Islet precursor cell (in vitro differentiated cells): ENCODE data around the gene TRIM25.
A peak's percentile ranks its signal among the peaks of the same experiment; 100 is the strongest.

ENCODE experiments used
- DNase-seq: peaks from one replicate; pipeline ENCODE4 v3.0.0-alpha.2; 2018

TRIM25 gene

GRCh38 chr17:56925088-56925487 lies 11.2 kb upstream of the TRIM25 start:
- DNase-seq, result peak; percentile 20

- DNase-seq, result no peak
Measured at GRCh38 chr17:56919717-56920116, 5.9 kb upstream of the TRIM25 start.

- DNase-seq, result no peak
Measured at GRCh38 chr17:56918916-56919315, 5.1 kb upstream of the TRIM25 start.

- DNase-seq, result no peak
Measured at GRCh38 chr17:56917559-56918296, 3.9 kb upstream of the TRIM25 start.

- DNase-seq, result no peak
Measured at GRCh38 chr17:56914581-56915273, 878 bp upstream of the TRIM25 start.

DNA sequence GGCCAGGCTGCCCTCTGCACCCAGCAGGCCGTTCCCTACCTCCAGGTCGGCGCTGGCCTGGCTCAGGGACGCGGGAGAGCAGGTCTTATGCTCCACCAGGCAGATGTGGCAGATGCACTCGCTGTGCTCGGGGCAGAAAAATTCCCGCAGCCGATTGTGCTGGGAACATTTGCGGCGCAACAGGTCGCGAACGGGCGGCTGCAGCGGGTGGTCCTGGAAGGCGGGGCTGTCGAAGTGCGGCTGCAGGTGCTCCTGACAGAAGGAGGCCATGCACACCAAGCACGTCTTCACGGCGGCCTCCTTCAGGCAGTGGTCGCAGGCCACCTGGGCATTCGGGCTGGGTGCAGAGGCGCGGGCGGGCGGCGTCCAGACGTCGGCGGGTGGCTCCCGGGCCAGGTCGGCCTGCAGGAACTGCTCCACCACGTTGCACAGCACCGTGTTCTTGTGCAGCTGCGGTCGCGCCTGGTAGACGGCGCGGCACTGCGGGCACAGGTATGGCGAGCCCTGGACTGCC lies 439 bp downstream of the TRIM25 start:
- no peak for DNase-seq

DNA sequence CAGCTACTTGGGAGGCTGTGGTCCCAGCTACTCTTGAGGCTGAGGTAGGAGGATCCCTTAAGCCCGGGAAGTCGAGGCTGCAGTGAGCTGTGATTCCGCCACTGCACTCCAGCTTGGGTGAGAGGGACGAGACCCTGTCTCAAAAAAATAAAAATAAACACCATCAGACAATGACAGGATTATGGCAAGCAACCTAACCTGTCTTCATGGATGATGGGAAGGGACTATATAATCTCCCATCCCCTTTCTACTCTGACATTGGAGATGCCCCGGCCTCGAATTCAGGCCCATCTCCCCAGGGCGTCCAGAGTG lies 893 bp downstream of the TRIM25 start:
- no peak for DNase-seq

DNA sequence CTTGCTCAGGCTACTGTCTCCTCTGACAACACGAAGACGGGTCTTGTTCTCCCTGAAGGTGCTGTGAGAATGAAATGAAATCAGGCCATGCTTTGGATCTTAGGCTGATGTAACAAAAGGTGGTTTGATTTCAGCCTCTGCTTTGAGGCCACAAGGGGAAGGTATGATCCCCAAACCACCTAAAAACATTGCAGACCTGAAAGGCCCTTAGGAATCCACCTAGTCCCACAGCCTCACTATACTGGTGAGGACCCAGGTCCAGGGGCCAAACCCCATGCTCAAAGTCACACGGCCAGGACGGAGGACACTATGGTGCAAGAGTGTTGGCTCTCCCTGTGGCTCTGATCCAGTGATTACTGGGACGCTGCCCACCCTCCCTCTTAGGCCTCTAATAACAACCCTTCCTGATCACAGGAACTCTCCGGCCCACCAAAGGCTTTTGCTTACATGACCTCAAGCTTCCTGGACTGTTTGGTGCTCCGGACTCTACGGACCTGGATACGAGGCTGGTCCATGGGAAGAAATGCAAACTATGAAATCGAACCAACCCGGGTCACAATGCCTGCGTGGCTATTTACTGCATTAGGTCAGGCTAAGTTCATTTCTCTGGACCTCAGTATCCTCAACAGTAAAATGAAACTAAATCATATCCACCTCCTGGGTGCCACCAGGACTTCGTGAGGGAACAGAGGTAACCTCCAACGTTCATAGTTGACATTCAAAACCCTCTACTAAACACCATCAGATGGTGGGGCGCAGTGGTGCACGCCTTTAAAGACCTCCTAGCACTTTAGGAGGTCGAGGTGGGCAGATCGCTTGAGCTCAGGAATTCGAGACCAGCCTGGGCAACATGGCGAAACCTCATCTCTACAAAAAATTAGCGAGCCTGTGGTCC lies 1.5 kb downstream of the TRIM25 start:
- peak; percentile 35 for DNase-seq

DNA sequence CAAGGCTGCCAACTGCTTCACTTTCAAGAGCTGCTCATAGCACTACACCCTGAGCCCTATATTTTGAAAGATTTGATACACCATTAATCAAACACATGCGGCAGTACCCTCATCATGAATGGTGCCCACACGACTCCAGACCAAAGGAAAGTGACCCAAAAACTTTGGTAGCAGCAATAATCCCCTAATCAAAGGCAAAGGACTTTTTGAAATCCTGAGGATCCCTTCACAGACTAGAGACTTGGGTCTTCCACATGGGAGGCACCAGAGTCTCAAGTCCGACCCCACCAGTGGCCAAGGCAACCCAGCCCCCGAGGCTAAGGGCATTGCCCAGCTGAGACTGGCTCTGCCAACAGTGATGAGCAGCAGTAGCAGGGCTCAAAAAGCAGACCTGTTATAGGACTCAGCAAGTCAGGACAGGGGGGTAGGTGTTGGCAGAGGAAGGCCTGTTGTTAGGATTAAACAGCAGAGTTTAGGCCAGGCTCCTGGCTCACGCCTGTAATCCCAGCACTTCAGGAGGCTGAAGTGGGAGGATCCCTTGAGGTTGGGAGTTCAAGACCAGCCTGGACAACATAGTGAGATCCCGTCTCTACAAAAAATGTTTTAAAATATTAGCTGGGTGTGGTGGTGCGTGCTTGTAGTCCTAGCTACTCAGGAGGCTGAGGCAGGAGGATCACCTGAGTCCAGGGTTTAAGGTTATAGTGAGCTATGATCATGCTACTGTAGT lies 3.2 kb downstream of the TRIM25 start:
- DNase-seq, result peak; percentile 45

- peak; percentile 40 for DNase-seq
Measured at GRCh38 chr17:56909742-56910508, 3.9 kb downstream of the TRIM25 start.

DNA sequence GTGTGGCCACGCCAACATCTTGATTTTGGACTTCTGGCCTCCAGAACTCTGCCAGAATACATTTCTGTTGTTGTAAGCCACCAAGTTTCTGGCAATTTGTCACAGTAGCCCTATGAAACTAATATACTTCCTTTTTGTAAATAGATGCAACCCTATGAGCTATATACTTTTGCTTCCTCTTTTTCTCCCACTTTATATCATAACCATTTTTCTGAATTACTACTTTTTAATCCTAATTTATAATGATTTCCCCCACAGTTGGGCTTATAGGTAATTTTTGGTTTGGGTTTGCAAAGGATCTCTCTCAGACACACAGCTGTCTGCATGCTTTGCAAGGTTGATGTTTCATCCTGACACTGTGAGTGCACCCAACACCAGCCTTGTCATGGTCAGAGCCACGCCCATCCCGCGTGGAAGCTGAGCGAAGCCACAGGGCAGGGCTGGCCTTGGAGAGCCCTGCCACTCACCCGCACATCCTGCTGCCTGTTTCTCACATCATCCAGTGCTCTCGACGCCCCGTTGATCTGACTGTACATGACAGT lies 5.8 kb downstream of the TRIM25 start:
- peak; percentile 32 for DNase-seq

- DNase-seq, result peak; percentile 10
Measured at GRCh38 chr17:56903560-56903959, 10.3 kb downstream of the TRIM25 start.

- peak; percentile 68 for DNase-seq
Measured at GRCh38 chr17:56902348-56902747, 11.5 kb downstream of the TRIM25 start.

- peak; percentile 41 for DNase-seq
Measured at GRCh38 chr17:56899403-56899802, 14.4 kb downstream of the TRIM25 start.

GRCh38 chr17:56898874-56899273 lies 15.0 kb downstream of the TRIM25 start:
- DNase-seq, result peak; percentile 54

DNA sequence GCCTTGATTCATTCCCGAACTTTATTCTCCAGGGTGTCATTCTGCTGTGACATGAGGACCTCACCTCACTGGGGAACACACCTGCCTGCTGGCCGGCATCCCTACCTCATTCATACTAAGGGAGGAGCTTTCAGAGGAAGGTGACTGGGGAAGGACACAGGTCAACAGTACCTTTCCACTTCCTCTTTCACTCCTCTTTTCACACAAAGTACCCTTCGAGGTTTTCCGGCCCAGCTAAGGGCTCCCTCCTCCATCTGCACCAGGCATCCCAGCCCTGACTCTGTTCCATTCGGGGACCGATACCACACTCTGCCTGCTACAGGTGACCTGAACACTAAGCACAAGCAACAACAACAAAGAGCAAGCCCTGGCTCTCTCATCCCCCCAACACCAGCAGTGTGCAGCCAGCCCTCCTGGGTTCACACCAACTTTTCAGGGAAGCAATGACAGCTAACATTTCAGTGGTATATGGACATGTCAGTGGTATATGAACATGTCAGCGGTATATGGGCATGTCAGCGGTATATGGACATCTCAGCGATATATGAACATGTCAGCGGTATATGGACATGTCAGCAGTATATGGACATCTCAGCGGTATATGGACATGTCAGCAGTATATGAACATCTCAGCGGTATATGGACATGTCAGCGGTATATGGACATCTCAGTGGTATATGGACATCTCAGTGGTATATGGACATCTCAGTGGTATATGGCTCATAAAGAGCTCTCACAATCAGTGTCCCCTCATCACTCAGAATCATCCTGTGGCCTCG lies 16.0 kb downstream of the TRIM25 start:
- DNase-seq, result peak; percentile 48

- DNase-seq, result no peak
Measured at GRCh38 chr17:56896968-56897359, 16.9 kb downstream of the TRIM25 start.

- no peak for DNase-seq
Measured at GRCh38 chr17:56896217-56896967, 17.5 kb downstream of the TRIM25 start.

GRCh38 chr17:56894859-56895455 lies 18.9 kb downstream of the TRIM25 start:
- peak; percentile 51 for DNase-seq

DNA sequence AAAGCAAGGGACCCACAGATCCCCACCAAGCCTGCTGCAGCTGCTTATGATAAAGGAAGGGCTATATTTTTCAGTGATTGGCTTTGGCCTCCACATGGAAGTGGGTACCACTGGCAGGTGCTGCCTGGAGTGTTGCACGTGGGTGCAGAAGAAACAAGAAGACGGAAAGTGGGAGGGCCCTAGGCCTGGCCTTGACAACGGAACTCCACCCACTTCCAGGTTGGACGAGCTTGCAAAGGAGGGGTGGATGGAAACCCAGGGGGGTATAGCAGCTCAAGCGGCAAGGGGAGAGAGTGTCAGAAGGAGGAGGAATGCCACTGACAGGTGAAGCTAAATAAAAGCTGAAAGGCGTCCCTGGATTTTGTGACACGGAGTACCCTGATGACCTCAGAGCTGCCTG lies 20.3 kb downstream of the TRIM25 start:
- peak; percentile 51 for DNase-seq
